ENCODE data around the gene CCR4. TPM values are rescaled to one million over a fixed set of nuclear protein-coding genes. Genes with fewer than 3 reads are reported as not detected.

CCR4 gene
- total RNA-seq, 1 donor from 2014 or later = 241 TPM

DNA sequence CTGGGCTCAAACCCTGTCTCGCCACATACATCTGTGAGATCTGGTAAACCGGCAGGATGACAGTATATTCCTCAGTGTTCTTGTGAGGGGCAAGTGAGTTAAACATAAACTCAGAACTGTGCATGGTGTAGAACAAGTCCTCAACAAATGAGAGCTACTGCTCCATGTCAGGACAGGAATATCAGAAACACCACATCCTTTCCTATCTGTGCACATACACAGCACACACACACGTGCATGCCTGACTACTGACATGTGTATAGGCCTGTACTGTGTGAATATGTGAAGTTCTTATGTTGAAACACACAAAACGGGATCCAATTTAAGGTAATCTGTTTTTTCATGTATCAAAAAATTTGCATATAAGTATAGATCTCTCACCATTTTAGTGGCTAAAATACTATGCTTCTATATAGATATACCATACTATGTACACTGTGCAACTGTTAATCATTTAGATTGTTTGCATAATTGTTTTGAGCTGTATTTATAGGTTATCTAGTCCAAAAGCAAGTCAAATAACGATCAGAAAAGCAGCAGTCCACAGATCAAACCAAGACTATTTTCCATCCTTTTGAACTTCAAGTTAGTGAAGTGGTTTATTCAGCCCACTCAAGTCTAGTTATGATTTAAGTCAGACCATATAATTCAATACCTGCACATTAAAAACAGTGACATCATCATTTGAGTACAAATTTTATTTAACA lies 44.8 kb downstream of the CCR4 start:
- intact Hi-C loops (cut with micrococcal nuclease) = loop anchor here (1.0 to 10.0 kb wide), 2 partner anchors 45 to 311 kb away; partner anchors contain the start of genes CCR4 and CNOT10
- DNase-seq (ENCODE audit: low spot score) = no peak
- Mint-ChIP-seq H3K36me3 (ENCODE audit: low read depth) (peaks cover 61% of the 10 kb centered on the region), H3K4me3 (ENCODE audit: low read depth) (peak overlapping the region; percentile 22), H3K9me3 (no peaks in the 10 kb centered on the region), H3K27me3 (ENCODE audit: low read depth) (no peaks in the 10 kb centered on the region), H3K27ac (peak overlapping the region; percentile 92), H3K4me1 (ENCODE audit: low read depth) (peaks cover 78% of the 10 kb centered on the region)

DNA sequence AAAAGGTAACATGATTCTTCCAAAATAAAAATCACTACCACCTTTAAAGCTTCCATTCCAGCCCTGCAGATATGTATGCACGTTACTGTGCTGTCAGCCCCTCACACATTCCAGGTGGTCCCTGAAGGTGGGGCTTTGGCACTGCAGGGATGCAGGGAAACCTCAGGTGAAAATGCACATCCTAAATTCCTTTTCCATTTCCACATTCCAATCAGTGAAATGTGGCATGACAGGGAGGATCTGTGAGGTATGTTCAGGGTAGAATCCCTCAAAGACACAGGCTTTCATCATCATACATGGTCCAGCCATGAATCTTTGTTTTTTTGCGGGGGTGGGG lies 45.3 kb downstream of the CCR4 start:
- H3K4me1 Mint-ChIP-seq (ENCODE audit: low read depth) = peaks cover 82% of the 10 kb centered on the region
- H3K9me3 Mint-ChIP-seq = no peaks in the 10 kb centered on the region
- H3K4me3 Mint-ChIP-seq (ENCODE audit: low read depth) = no peak overlapping the region
- DNase-seq (ENCODE audit: low spot score) = no peak
- no peaks in the 10 kb centered on the region for H3K27me3 Mint-ChIP-seq (ENCODE audit: low read depth)
- intact Hi-C loops (cut with micrococcal nuclease) = loop anchor here (1.0 to 10.0 kb wide), 2 partner anchors 45 to 312 kb away; partner anchors contain the start of genes CCR4 and CNOT10
- H3K36me3 Mint-ChIP-seq (ENCODE audit: low read depth) = peaks cover 61% of the 10 kb centered on the region
- H3K27ac Mint-ChIP-seq = peak overlapping the region; percentile 92

DNA sequence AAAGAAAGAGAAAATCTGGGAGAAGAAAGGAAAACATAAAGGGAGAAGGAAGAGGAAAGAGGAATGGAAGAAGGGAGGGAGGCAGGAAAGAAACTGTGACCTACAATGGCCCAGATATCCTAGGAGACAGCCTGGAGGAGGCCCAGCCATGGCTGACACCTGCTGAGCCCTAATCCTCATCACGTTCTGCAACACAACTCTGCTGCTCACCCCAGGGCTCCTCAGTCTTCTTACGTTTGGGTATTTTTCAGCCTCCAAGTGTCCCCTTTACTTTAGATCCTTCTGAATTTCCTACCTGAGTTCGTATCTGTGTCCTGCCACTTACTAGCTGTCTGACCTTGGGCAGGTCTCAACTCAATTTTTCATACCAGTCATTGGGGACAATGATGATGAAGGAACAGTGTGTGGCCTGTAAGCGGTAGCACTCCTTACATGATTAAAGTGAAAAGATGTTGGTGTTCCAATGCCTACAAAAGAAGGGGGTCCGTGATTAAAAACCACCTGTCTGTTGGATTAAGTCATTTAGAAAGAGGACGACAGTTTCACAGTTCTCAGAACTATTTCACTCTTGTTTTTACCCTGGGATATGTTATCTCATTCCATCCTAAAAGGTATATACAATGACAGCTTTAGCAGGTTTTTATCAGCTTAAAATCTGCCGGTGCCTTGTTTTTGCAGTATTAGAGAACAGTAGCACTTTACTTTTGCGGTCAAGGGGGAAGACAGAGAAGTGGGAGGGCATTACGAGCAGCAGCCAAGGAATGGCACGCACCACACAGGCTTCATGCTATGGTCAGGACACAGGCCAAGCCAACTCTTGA lies 47.4 kb downstream of the CCR4 start:
- intact Hi-C loops (cut with micrococcal nuclease) = loop anchor here (1.0 to 10.0 kb wide), 2 partner anchors 9 to 314 kb away; partner anchors contain the start of gene CNOT10
- Mint-ChIP-seq H3K4me3 (ENCODE audit: low read depth) (peak overlapping the region; percentile 35), H3K4me1 (ENCODE audit: low read depth) (peaks cover 82% of the 10 kb centered on the region), H3K9me3 (no peaks in the 10 kb centered on the region), H3K27me3 (ENCODE audit: low read depth) (no peaks in the 10 kb centered on the region), H3K36me3 (ENCODE audit: low read depth) (peaks cover 76% of the 10 kb centered on the region), H3K27ac (peak overlapping the region; percentile 92)
- no peak for DNase-seq (ENCODE audit: low spot score)

DNA sequence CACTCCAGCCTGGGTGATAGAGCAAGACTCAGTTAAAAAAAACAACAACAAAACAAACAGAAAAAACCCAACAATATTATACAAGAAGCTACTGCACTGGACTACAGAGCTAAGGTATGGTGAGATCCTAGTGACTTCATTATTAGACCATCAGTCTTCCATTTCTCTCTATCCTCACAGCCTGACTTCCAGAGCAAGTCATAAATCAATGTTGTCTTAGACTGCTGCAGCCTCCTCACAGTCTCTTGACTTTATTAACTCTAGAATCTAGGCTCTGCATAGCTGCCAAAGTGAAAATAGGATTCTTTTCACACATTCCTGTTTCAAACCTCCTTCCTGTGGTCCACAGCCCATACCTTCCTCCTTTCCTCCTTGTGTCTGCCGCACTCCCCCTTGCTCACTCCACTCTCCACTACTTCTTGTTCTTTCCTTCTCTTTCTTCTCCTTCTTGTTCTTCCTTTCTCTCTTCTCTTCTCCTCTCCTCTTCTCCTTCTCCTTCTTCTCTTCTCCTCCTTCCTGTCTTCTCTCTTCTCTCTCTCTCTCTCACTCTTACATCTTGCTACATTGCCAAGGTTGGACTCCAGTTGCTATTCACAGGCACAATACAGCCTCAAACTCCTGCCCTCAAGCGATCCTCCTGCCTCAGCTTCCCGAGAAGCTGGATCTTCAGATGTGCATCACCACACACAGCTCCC lies 49.4 kb downstream of the CCR4 start:
- Mint-ChIP-seq H3K4me3 (ENCODE audit: low read depth) (peak overlapping the region; percentile 3), H3K36me3 (ENCODE audit: low read depth) (peaks cover 79% of the 10 kb centered on the region)
- DNase-seq (ENCODE audit: low spot score) = no peak

DNA sequence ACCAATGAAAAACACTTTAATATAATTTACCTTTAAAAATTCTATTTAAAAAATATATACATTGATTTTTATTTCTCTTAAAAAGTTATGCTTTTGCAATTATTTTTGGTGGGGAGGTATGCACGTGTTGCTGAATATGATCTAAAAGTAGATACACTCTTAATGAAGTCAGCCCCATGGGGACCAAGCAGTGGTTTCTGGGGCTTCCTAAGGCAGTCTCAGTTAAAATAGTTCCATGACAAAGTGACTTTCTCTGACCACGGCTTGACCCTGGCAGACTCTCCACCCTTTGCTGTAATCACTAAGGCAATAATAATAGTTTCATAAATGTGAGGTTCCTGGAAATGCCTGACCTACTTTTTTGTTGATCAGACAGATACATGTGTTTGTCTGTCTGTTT lies 50.4 kb downstream of the CCR4 start:
- Mint-ChIP-seq H3K9me3 (no peaks in the 10 kb centered on the region), H3K27me3 (ENCODE audit: low read depth) (no peaks in the 10 kb centered on the region), H3K4me3 (ENCODE audit: low read depth) (no peak overlapping the region), H3K27ac (no peak overlapping the region), H3K4me1 (ENCODE audit: low read depth) (peaks cover 75% of the 10 kb centered on the region), H3K36me3 (ENCODE audit: low read depth) (peaks cover 76% of the 10 kb centered on the region)
- intact Hi-C loops (cut with micrococcal nuclease) = no loop called here
- no peak for DNase-seq (ENCODE audit: low spot score)

More for the DNA sequence above, 49.4 kb downstream of the CCR4 start:
- Mint-ChIP-seq H3K27ac (peak overlapping the region; percentile 73), H3K4me1 (ENCODE audit: low read depth) (peaks cover 75% of the 10 kb centered on the region), H3K27me3 (ENCODE audit: low read depth) (no peaks in the 10 kb centered on the region), H3K9me3 (no peaks in the 10 kb centered on the region)
- intact Hi-C loops (cut with micrococcal nuclease) = no loop called here

DNA sequence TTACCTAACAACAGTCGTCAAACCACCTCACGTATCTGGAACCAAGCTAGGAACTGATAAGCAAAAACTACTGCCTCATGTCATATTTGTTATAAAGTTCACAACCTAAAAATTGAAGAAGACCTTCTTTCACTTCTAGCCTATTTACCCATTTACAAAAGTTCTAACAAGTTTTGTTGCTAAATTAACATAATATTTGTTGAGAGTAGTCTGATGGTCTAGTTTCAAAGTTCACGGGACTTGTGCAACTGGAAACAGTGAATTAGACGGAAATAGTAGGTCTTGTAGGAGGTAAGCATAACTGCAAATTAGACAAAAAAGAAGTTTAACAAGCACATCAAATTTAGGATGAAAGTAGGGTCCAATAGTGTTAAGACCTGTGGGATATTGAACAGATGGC lies 51.9 kb downstream of the CCR4 start:
- DNase-seq (ENCODE audit: low spot score) = no peak
- intact Hi-C loops (cut with micrococcal nuclease) = no loop called here
- Mint-ChIP-seq H3K27me3 (ENCODE audit: low read depth) (no peaks in the 10 kb centered on the region), H3K27ac (no peak overlapping the region), H3K4me1 (ENCODE audit: low read depth) (peaks cover 79% of the 10 kb centered on the region), H3K9me3 (peaks cover 2% of the 10 kb centered on the region), H3K36me3 (ENCODE audit: low read depth) (peaks cover 80% of the 10 kb centered on the region), H3K4me3 (ENCODE audit: low read depth) (no peak overlapping the region)

DNA sequence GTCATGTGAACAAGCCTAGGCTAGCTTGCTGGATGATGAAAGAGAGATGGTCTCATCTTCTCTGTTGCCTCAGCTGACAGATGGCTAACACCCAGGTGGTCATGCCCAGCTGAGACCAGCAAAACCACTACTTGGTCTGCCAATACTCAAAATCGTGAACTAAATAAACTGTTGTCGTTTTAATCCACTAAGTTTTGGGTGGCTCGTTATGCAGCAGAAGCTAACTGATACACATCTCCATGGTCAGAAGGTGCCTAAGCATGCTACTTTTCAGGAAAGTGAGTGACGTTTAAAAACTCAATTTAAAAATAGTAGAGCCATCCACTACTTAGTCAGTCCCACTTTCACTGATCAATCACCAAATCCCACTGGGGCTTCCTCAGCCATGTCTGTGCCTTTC lies 52.8 kb downstream of the CCR4 start:
- Mint-ChIP-seq H3K27ac (no peak overlapping the region), H3K9me3 (peaks cover 4% of the 10 kb centered on the region), H3K4me3 (ENCODE audit: low read depth) (no peak overlapping the region), H3K36me3 (ENCODE audit: low read depth) (peaks cover 76% of the 10 kb centered on the region), H3K4me1 (ENCODE audit: low read depth) (peaks cover 73% of the 10 kb centered on the region), H3K27me3 (ENCODE audit: low read depth) (no peaks in the 10 kb centered on the region)
- no peak for DNase-seq (ENCODE audit: low spot score)
- intact Hi-C loops (cut with micrococcal nuclease) = no loop called here

DNA sequence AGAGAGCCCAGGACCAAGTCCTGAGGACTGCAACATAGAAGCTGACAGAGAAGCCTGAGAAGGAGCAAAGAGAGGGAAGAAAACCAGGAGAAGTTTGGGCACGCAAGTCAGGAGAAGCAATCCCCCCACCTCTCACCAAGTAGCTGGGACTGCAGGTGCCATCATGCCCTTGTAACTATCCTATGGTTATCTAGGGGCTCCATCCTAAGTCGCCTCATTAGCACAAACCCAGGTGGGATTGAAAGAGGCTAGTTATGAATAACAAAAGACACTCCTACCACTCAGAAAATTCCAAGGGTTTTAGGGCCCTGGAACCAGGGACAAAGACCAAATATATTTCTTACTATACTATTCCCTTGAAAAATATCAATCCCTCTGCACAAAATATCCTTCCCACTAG lies 53.5 kb downstream of the CCR4 start:
- intact Hi-C loops (cut with micrococcal nuclease) = no loop called here
- peaks cover 8% of the 10 kb centered on the region for H3K9me3 Mint-ChIP-seq
- no peaks in the 10 kb centered on the region for H3K27me3 Mint-ChIP-seq (ENCODE audit: low read depth)
- peak overlapping the region; percentile 71 for H3K27ac Mint-ChIP-seq
- peaks cover 76% of the 10 kb centered on the region for H3K36me3 Mint-ChIP-seq (ENCODE audit: low read depth)
- H3K4me1 Mint-ChIP-seq (ENCODE audit: low read depth) = peaks cover 65% of the 10 kb centered on the region
- H3K4me3 Mint-ChIP-seq (ENCODE audit: low read depth) = no peak overlapping the region
- DNase-seq (ENCODE audit: low spot score) = no peak

Other genes starting within 250 kb of the CCR4 start
- 0.05 and 0.07 TPM in 2 replicates for gene TRIM71, start 133.6 kb upstream of the CCR4 start, total RNA-seq
- gene GLB1, start 145.5 kb downstream of the CCR4 start, total RNA-seq = 60.3 and 60.8 TPM in 2 replicates
- gene TMPPE, start 145.5 kb downstream of the CCR4 start, total RNA-seq = 14.9 and 15.8 TPM in 2 replicates
- gene CRTAP, start 162.4 kb downstream of the CCR4 start, total RNA-seq = 51.9 and 55.9 TPM in 2 replicates